ENCODE results near the gene TUBA1B.

DNA sequence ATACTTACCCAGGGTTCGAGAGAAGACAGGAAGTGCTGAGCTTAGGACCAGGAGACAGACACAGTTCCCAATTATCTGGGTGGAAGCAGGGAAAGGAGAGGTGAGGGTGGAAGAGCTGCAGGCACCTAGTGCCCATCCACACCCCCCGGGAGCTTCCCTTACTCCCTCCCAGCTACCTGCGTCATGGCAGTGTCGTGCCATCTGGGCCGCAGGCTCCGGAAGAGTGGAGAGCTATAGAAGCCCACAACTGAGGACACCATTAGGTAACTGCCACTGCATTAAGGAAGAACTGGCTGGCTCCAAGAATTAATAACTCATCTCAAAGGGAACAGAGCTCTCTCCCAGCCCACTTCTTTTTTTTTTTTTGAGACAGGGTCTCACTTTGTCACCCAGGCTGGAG is 30.8 kb downstream of the TUBA1B start:
- TF ChIP-seq, protein P1, sequence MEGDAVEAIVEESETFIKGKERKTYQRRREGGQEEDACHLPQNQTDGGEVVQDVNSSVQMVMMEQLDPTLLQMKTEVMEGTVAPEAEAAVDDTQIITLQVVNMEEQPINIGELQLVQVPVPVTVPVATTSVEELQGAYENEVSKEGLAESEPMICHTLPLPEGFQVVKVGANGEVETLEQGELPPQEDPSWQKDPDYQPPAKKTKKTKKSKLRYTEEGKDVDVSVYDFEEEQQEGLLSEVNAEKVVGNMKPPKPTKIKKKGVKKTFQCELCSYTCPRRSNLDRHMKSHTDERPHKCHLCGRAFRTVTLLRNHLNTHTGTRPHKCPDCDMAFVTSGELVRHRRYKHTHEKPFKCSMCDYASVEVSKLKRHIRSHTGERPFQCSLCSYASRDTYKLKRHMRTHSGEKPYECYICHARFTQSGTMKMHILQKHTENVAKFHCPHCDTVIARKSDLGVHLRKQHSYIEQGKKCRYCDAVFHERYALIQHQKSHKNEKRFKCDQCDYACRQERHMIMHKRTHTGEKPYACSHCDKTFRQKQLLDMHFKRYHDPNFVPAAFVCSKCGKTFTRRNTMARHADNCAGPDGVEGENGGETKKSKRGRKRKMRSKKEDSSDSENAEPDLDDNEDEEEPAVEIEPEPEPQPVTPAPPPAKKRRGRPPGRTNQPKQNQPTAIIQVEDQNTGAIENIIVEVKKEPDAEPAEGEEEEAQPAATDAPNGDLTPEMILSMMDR (IDR thresholded peaks at IDR 0.05 in 4 of 5, conservative IDR thresholded peaks at IDR 0.05 in 1 of 5): no peak
- no peak for TF ChIP-seq POLR2A (IDR thresholded peaks at IDR 0.05)

Data from gastrocnemius medialis (tissue), 4 donors.